ENCODE results near the gene GPAM.
"Not testable (repeated sequence)": the region's sequence is repeated elsewhere in the genome, so short reads cannot be mapped to it uniquely, and the experiment has no call there.

Gene GPAM

DNA sequence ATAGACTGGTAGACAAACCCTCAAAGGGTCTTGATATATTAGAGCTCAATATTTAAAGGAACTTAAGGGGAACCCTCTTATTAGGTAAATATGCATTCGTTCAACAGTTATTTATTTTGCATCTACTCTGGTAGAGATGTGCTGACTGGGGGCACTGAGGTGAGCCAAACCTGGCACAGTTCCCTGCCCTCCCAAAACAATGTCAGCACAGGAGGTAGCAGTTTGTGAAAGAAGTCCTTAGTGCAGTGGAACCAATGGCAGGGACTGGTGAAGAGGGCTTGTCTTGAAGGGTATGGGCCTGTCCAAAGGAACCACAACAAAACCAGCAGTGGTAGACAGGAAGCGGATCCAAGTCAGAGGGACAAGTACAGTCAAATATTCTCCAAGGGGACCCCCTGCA lies 32.6 kb upstream of the GPAM start:
- DNase-seq (ENCODE audit: low read depth), result no peak

GRCh38 chr10:112215342-112215774 lies 31.8 kb upstream of the GPAM start:
- DNase-seq (ENCODE audit: low read depth), result no peak

- no peak for DNase-seq (ENCODE audit: low read depth)
These were observed 30.8 kb upstream of the GPAM start for GRCh38 chr10:112214298-112214926.

DNA sequence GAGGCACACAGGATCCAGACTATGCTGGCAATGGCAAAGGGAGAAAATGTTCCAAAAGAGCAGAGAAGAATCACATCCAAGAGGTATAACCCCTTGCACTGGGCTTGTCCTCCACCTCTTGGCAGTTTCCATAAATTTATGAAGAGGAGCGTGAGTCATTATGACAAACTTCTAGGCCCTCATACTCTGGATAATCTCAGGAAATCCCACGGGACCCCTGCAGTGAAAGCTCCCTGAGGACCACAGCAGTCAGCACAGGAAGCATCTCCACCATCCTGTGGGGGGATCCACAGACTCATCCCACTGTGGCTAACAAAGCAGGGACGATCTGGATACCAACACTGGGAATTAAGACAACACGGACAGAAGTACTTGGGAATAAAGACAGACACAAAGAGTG lies 30.3 kb upstream of the GPAM start:
- no peak for DNase-seq (ENCODE audit: low read depth)

- no peak for DNase-seq (ENCODE audit: low read depth)
These were observed 29.7 kb upstream of the GPAM start for GRCh38 chr10:112213098-112213823.

- DNase-seq (ENCODE audit: low read depth), result no peak
These were observed 27.1 kb upstream of the GPAM start for GRCh38 chr10:112210666-112211065.

GRCh38 chr10:112209684-112210131 lies 26.1 kb upstream of the GPAM start:
- no peak for DNase-seq (ENCODE audit: low read depth)

GRCh38 chr10:112208997-112209396 lies 25.4 kb upstream of the GPAM start:
- DNase-seq (ENCODE audit: low read depth), result no peak

DNA sequence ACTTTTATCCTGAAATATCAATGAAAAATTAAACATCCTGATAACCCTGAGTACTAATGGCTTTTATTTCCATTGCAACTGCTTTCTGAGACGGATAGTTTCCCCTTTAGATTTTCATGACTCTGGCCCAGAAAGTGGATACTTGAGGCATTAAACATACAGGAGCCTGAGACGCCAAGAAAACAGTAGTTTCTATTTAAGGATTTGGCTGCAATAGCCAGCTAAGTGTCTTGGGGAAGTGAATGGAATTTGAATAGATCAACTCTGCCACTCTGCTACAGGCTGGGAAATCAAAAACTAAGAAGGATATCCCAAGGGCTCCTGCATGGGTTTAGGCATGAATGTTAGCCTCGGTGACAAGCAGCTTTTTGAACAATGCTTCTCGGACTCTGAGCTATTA lies 24.7 kb upstream of the GPAM start:
- DNase-seq (ENCODE audit: low read depth), result no peak

DNA sequence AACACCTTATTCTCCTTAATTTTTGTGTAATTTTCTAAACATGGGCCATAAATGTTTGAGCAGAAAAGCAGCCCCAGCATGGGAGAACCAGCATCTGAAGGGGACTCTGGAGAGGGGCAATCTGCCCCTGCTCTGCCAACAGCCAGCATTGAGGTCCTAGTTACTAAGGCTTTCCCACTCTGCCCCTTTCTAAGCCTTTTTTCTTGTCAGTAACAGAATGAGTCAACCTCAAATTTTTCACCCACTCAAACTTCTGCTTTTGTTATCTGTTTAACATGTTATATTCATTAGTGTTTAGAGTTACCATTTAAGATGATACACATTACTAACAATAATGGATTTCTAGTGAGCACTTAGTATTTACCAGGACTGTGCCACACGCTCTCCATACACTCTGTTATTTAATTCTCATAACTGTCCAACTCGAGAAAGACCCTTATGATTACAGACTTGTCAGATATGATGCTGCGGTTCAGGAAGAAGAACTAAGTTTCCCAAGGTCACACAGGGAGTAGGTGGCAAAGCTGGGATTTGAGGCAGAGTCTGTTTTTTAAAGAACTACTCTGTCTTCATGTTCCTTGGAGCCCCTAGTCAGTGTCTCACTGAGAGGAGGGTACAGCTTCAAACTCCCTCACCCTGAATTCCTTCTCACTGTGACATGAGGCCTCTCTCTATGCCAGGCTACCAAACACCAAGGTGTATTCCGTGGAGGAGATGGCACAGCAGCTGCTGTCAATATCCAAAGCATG lies 19.9 kb upstream of the GPAM start:
- no peak for DNase-seq (ENCODE audit: low read depth)

GRCh38 chr10:112202561-112203241 lies 19.1 kb upstream of the GPAM start:
- no peak for DNase-seq (ENCODE audit: low read depth)

GRCh38 chr10:112202076-112202475 lies 18.5 kb upstream of the GPAM start:
- DNase-seq (ENCODE audit: low read depth), result no peak

DNA sequence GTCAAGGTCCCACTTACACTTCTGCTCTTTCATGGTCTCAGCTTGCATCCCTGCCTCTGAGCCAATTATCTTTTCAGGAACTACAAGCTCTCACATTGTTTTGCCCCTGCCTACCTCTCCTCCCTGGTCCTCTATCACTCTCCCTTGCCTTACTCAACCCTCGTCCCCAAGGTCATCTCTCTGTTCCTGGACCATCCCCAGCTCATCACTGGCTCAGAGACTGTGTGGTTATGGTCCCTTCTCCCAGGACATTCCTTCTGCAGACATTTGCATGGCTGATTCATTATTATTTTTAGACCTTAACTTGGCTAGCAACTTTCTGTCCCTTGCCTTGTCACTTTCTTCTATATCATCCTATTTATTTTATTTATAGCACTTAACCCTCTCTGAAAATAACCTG lies 17.8 kb upstream of the GPAM start:
- DNase-seq (ENCODE audit: low read depth), result no peak

GRCh38 chr10:112200259-112200658 lies 16.7 kb upstream of the GPAM start:
- DNase-seq (ENCODE audit: low read depth), result not testable (repeated sequence)

GRCh38 chr10:112197662-112198061 lies 14.1 kb upstream of the GPAM start:
- DNase-seq (ENCODE audit: low read depth), result not testable (repeated sequence)

GRCh38 chr10:112195224-112195623 lies 11.7 kb upstream of the GPAM start:
- no peak for DNase-seq (ENCODE audit: low read depth)

DNA sequence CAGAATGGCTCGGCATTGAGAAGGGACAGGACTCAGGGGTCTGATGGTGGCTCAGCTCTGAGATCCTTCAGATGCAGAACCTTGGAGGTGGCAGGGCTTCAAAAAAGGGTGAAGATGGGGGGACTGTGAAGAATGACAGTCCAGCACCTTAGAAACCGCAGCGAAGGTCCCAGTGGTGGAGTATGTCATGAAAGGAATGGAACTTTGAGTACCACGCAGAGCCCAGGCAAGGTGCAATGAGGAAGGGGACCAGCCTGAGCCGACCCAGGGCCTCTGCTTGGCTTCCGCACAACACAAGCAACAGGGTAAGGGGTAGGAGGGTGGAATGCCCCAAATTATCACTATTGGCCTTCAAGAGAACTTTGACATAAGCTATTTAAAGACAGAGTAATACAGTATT lies 8.2 kb upstream of the GPAM start:
- no peak for DNase-seq (ENCODE audit: low read depth)

GRCh38 chr10:112191041-112191590 lies 7.6 kb upstream of the GPAM start:
- no peak for DNase-seq (ENCODE audit: low read depth)

DNA sequence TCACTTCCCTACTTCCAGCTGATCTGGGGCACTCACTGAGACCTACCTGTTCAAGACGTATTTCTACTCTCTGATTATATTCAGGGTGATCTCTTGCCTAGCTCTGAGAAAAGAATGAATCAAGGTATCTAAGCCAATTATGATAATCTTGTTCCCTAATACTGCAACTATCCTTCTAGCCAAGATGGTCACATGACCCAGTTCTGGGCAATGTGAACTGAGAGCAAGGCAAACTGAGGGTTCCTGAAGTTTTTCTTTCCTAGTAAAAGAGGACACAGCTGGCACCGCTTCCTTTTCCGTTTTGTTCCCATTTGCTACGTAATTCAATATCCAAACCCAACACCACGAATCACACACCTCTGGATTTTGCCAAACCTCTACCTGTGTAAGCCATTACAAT lies 5.9 kb upstream of the GPAM start:
- no peak for DNase-seq (ENCODE audit: low read depth)

DNA sequence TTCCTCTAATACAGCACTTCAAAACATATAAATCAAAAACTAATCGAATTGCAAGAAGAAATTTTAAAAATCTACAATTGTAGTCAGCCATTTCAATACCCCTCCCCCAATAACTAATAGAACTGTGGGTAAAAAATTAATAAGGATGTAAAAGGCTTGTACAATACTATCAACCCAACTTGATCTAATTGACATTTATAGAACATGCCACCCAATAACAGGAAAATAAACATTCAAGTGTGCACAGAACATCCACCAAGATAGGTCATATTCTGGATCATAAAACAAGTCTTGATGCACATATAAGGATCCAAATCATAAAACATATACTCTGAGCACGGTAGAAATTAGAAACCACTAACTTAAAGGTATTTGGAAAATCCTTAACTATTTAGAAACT lies 4.0 kb upstream of the GPAM start:
- no peak for DNase-seq (ENCODE audit: low read depth)

- no peak for DNase-seq (ENCODE audit: low read depth)
These were observed 2.4 kb upstream of the GPAM start for GRCh38 chr10:112185959-112186358.

DNA sequence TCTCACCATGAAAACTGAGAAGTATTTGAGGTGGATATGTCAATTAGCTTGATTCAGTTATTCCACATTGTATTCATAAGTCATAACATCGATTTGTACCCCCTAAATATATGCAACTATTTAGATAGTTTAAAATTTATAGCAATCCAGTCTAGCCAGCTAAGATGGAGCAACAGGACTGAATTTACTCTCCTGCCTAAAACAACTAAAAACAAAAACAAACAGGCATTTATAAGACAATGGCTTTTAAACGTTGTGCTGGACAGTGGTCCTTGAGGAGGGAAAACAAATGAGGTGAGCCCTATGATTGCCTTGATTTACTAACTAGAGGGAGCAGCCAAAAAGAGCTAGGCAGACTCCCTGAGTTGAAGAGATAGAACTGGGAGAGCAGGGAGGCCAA lies 814 bp upstream of the GPAM start:
- DNase-seq (ENCODE audit: low read depth), result no peak
